Stimulated activated CD4-positive, alpha-beta T cell treated with anti-CD3 and anti-CD28 coated beads, Interleukin-15, amount 100 ng/mL, for 24 hours (primary cell): ENCODE results near the gene MRTFB.
"Not testable (repeated sequence)": the region's sequence is repeated elsewhere in the genome, so short reads cannot be mapped to it uniquely, and the experiment has no call there.

Source experiments
- DNase-seq: peaks from one replicate; pipeline ENCODE4 v3.0.0-alpha.2; 2020

Gene MRTFB

DNA sequence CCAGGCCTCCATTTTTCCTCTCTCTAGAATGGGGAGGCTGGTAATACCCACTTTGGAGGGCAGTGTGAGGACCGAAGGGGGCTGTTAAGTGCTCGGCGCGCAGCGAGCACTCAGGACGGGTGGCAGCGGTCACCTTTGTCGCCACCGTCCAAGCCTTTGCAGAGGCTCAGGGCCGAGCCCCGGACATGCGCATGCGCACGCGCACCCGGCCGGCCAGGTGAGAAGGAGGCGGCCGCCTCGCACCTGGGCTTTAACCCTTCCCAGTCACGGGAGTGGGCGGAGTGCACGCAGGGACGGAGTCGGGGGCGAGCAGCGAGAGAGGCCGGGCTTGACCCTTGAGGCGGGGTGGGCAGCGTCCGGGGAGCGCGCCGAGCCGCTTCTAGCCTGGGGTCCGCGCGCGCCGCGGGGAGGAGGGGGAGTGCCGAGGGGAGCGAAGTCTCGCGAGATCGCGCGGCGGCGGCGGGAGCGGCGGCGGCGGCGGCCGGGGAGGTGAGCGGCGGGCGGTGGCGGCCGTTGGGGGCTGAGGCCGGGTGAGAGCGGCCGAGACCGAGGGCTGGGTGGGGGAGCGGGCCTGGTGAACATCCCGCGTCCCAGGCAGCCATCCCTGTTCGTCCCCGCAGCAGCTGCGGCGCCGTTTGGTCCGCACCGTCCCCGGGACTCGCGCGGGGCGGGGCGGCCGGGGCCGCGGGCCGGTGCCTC is at the start of gene MRTFB:
TSS of gene MRTFB (plus strand) at position 443 of the 699 bp plus-strand sequence. CDS start 69,288 bp downstream, outside the sequence.
- peak; percentile 86 for DNase-seq

DNA sequence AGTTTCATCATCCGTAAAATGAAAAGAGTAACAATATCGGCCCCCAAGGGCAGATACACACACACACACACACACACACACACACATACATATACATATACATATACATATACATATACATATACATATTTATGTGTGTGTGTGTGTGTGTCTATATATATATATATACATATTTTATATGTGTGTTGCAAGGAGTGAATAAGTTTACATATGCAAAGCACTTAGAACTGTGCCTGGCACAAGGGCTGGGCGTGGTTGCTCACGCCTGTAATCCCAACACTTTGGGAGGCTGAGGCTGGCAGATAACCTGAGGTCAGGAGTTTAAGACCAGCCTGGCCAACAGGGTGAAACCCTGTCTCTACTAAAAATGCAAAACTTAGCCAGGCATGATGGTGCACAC is 47.6 kb upstream of the MRTFB start:
- DNase-seq: not testable (repeated sequence)

DNA sequence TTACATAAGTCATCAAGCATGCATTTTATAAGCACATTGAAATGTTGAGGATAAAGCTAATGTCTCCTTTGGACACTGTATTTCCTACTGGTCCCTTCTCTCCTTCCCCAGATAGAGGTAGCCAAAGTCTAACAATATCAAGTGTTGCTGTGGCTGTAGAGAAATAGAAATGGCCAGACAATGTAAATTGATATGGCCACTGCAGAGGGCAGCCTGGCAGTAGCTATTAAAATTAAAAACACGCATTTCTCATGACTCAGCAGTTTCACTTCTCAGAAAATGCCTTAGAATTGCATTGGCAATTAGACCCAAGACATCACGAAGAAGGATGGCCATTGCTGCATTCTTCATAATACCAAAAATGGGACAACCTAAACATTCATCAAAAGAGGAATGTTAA is 46.8 kb upstream of the MRTFB start:
- DNase-seq: no peak

DNA sequence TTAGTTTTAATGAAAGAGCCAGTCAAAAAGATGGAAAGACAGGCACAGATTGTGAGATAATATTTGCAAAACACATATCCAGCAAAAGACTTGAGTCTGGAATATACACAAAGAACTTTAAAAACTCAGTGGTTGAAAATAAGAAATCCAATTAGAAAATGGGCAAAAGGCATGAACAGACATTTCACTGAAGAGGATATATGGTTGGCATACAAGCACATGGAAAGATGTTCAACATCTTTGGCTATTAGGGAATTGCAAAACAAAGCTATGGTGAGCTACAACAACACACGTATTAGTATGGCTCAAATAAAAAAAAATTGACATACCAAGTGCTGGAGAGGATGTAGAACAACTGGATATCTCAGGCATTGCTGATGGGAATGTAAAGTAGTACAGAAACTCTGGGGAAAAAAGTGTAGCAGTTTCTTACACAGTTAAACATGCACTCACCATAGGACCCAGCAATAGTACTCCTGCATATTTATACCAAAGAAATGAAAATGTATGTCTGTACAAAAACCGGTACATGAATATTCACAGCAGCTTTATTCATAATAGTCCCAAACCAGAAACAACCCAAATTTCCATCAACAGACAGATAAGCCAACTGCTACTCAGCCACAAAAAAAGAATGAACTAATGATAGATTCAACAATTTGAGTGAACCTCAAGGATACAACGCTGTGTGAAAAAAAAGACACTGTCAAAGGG is 44.4 kb upstream of the MRTFB start:
- DNase-seq: no peak

DNA sequence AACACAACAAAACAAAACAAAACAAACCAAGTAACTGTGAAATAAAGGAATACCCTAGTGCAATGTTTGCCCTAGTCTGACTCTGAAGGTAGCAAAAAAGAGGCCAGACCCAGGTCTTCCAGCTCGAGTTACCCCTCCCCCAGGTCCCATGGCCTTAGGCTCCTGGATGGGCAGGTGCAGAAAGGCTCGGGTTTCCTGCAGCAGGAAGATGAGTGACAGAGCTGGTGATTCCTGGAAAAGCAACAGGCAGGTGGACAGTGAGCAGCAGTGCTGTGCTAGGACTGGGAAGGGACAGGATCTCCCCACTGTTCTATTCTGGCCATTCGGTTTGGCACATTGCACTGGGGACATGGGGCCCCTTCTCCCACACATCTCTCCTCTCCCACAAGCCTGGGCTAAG is 42.9 kb upstream of the MRTFB start:
- no peak for DNase-seq

- no peak for DNase-seq
Observed at GRCh38 chr16:14029658-14030057, 41.5 kb upstream of the MRTFB start.

GRCh38 chr16:14035092-14035491 is 36.0 kb upstream of the MRTFB start:
- no peak for DNase-seq

- no peak for DNase-seq
Observed at GRCh38 chr16:14036889-14037288, 34.2 kb upstream of the MRTFB start.

- DNase-seq: no peak
Observed at GRCh38 chr16:14037960-14038359, 33.2 kb upstream of the MRTFB start.

DNA sequence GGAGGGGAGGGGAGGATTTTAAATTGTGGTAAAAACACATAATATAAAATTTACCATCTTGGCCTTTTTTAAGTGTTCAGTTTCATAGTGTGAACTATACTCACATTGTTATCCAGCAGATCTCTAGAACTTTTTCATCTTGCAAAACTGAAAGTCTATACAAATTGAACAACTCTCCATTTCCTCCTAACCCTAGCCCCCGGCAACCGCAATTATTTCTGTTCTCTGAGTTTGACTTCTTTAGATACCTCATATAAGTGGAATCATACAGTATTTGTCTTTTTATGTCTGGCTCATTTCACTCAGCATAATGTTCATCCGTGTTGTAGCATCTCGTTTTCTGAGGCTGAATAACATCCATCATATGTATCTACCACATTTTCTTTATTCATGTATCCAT is 30.0 kb upstream of the MRTFB start:
- no peak for DNase-seq

DNA sequence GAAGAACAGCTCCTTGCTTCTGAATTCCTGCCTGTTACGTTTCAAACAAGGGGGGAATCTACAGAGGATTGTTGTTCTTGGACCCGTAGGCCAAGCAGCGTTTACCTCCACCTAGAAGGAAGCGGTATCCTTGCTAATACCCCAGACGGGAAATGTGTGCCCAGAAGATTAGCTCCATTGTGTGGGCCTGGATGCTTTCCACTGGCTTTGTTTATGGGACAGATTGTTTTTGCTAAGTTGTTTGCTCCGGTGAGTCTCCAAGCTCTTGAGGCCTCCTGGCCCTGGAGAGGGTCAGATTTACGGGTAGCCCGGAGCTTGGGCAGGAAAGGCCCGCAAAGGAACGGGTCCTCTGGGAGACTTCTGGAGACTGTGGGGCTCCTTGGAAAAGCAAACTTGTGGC is 28.4 kb upstream of the MRTFB start:
- DNase-seq: no peak

DNA sequence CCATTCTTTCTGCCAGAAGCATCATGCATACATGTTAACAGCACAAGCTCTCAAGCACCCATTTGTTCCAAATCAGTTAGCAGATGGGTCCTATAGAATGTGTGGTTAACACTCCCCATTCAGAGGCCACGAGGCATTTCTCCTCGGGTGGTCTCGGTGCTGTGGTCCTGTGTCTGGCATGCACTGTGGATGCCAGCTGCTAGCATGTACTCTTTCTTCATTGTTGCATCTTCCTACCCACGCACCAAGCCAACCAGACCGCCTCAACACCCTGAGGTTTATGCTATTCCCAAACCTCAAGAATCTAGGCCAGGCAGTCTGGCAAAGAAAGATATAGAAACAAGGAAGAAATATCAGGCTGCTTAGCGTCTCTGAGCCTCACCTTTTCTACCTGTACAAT is 27.8 kb upstream of the MRTFB start:
- DNase-seq: no peak

DNA sequence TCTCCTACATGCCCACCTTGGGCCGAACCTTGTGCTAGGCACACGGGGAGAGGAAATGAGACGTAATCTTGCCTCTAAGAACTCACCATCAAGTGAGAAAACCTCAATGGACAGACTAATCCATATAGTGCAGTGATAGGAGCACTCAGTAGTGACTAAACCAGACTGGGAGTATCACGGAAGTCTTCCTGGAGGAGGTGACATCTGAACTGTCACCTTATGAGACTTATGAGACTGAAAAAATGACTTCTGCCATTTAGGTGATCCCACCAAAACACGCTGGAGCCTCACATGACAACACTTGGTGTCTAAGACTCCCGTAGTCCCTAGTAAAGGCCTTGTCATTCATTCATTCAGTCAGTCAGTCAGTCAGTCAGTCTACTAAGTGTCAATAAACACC is 27.3 kb upstream of the MRTFB start:
- no peak for DNase-seq

- DNase-seq: not testable (repeated sequence)
Observed at GRCh38 chr16:14047121-14047859, 23.8 kb upstream of the MRTFB start.

DNA sequence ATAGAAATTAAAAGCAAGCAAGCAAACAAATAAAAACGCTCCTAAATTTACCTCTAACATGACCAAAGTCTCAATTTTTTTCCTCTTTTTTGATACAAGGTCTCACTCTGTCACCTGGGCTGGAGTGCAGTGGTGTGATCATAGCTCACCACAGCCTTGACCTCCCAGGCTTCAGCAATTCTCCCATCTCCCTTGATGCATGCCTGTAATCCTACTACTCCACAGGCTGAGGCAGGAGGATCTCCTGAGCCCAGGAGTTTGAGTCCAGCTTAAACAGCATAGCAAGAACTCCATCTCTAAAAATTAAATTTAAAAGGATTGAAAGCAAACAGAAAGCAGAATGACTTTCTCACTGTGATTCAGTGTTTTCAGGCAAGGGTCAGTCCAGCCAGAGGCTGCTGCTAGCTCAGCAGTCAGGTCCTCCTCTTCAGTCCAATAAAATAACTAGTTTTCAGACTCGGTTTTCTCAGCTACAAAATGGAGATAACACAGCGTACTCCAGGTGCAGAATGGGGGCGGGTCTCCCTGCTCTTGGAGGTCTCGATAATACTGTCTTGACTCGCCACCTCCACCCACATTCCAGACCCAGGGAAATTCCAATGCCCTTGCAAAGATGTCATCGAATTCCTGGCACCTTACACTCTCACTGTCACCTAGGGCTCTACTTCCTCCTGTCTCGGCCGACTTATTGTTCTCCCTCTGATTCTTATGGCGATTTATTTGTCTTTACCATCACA is 20.7 kb upstream of the MRTFB start:
- DNase-seq: no peak

DNA sequence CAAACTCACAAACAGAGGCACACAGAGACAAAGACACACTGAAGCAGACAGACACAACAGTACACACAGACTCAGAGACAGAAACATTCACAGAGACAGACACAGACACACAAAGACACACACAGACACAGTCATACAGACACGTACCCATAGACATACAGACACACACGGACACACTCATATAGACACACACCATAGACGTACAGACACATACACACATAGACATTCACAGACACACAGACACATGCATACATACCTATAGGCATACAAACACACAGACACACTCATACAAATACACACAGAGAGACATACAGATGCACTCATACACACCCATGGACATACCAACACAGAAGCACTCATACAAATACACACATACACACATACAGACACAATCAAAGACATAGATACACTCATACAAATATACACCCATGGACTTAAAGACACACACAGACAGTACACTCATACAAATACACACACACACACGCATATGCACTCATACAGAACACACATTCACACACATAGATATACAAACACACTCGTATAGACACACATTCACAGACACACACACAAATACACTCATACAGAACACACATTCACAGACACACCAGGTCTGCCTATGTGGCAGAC is 19.9 kb upstream of the MRTFB start:
- DNase-seq: no peak

- DNase-seq: no peak
Observed at GRCh38 chr16:14056970-14057369, 14.1 kb upstream of the MRTFB start.

- DNase-seq: no peak
Observed at GRCh38 chr16:14057878-14058382, 13.2 kb upstream of the MRTFB start.

DNA sequence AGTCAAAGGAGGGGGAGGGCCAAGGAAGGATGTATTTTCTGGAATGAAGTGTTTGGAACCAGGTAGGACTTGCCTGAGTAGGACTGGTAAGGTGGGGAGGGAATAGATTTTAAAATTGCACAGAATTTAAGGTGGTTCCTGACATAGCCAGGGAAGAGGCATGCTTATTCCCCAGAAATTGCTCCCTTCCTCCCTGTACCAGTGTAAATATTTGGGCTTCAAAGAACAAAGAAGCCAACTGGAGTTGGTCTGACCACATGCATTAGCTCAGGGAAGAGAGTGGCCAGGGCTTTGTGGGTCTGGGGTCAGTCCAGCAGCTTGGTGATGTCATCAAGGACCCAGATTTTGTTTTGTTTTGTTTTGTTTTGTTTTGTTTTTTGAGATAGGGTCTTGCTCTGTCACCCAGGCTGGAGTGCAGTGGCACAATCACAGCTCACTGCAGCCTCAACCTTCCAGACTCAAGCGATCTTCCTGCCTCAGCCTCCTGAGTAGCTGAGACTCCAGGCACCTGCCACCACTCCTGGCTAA is 9.3 kb upstream of the MRTFB start:
- DNase-seq: no peak

DNA sequence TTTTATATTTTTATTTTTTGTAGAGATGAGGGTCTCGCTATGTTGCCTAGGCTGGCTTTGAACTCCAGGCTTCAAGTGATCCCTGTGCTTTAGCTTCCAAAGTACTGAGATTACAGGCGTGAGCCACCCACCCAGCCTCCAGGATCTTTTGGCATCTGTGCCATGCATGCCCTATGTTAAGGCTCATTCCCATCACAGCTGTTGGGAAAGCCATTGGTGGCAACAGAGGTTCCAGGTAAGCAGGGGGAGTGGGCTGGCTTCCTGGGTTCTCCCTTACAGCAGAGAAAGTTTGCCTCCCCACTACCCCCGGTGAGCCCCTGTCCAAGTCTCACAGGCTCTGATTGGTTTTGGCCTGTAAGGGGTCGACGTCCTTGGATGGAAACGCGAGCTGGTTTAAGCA is 8.9 kb upstream of the MRTFB start:
- no peak for DNase-seq

GRCh38 chr16:14063618-14064581 is 7.2 kb upstream of the MRTFB start:
- DNase-seq: no peak
